Parathyroid adenoma (tissue), 2 donors: Measurements from ENCODE around the gene MBP.

ENCODE experiments used
- H2AFZ ChIP-seq: fragments of 300-600 bp; sonication (generic); one replicate; pipeline ENCODE4 v1.7.0; 2017; ENCODE audit warnings: antibody characterized with exemption, mild to moderate bottlenecking
- H3K27ac ChIP-seq: fragments of 300-600 bp; sonication (generic); one replicate; pipeline ENCODE4 v1.7.0; 2017
- H3K27me3 ChIP-seq: fragments of 300-600 bp; sonication (generic); one replicate; pipeline ENCODE4 v1.7.0; 2017; ENCODE audit warnings: low read length; ENCODE audit not compliant: control insufficient read depth, insufficient read depth
- H3K36me3 ChIP-seq: fragments of 300-600 bp; sonication (generic); one replicate; pipeline ENCODE4 v1.7.0; 2017; ENCODE audit warnings: low read length; ENCODE audit not compliant: control insufficient read depth, insufficient read depth
- H3K4me1 ChIP-seq: fragments of 300-600 bp; sonication (generic); one replicate; pipeline ENCODE4 v1.7.0; 2017; ENCODE audit warnings: control low read depth
- H3K4me2 ChIP-seq: fragments of 300-600 bp; sonication (generic); one replicate; pipeline ENCODE4 v1.7.0; 2017; ENCODE audit warnings: low read length
- H3K4me3 ChIP-seq: fragments of 300-600 bp; sonication (generic); one replicate; pipeline ENCODE4 v1.7.0; 2017; ENCODE audit warnings: low read depth, low read length
- H3K79me2 ChIP-seq: fragments of 300-600 bp; sonication (generic); one replicate; pipeline ENCODE4 v1.7.0; 2017; ENCODE audit warnings: control low read depth
- H3K9ac ChIP-seq: fragments of 300-600 bp; sonication (generic); one replicate; pipeline ENCODE4 v1.7.0; 2017; ENCODE audit warnings: mild to moderate bottlenecking
- H3K9me3 ChIP-seq: fragments of 300-600 bp; sonication (generic); one replicate; pipeline ENCODE4 v1.7.0; 2017; ENCODE audit warnings: low read length; ENCODE audit not compliant: control insufficient read depth
- TF ChIP-seq, protein P1 (sequence below): fragments of 300-600 bp; sonication (generic); IDR thresholded peaks from one replicate; pipeline ENCODE4 v1.7.0; 2017; ENCODE audit warnings: antibody characterized with exemption, mild to moderate bottlenecking
- donor health status: primary hyperparathyroidism.

MBP gene

DNA sequence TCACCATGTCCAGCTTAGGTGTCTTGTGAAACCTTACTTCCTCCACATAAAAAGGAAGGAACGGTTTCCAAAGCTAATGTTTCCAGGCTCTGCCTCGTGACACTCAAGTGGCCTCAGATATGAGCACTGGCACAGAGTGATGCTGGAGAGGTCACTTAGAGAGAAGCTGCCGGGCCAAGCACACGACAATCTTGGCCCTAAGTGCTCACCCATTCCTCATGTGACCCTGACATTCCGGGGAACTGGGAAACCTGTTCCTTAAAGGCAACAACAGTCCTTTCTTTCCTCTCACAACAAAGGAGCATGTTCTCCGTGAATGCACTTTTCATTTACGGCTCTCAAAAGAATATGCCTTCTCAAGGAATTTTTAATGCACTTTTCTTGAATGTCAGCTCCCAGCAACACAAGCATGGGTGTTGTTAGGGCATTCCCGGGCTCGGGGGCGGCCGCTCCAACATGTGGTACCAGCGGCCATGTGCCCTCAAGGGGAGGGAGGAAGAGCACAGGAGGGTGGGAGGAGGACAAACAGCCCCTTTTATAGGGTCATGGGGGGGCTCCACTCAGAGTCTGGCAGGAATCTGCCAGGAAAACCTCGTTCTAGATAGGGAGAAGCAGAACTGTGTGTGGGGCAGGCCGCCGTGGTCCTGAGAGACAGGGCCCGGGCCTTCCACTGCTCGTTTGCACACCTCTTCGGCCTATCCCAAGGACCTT, 118.6 kb downstream of the MBP start:
- Histone ChIP-seq H3K9me3 (no peaks in the 10 kb centered on the region), H3K9ac (no peak overlapping the region), H3K36me3 (no peaks in the 10 kb centered on the region), H3K4me2 (no peak overlapping the region), H3K79me2 (peaks cover 45% of the 10 kb centered on the region), H3K4me3 (no peak overlapping the region), H2AFZ (no peak overlapping the region), H3K27me3 (no peaks in the 10 kb centered on the region), H3K27ac (no peak overlapping the region), H3K4me1 (peaks cover 11% of the 10 kb centered on the region)
- TF ChIP-seq, protein P1, sequence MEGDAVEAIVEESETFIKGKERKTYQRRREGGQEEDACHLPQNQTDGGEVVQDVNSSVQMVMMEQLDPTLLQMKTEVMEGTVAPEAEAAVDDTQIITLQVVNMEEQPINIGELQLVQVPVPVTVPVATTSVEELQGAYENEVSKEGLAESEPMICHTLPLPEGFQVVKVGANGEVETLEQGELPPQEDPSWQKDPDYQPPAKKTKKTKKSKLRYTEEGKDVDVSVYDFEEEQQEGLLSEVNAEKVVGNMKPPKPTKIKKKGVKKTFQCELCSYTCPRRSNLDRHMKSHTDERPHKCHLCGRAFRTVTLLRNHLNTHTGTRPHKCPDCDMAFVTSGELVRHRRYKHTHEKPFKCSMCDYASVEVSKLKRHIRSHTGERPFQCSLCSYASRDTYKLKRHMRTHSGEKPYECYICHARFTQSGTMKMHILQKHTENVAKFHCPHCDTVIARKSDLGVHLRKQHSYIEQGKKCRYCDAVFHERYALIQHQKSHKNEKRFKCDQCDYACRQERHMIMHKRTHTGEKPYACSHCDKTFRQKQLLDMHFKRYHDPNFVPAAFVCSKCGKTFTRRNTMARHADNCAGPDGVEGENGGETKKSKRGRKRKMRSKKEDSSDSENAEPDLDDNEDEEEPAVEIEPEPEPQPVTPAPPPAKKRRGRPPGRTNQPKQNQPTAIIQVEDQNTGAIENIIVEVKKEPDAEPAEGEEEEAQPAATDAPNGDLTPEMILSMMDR, result no peak

GRCh38 chr18:77012806-77013541, 119.6 kb downstream of the MBP start:
- no peak overlapping the region for H3K4me3 ChIP-seq
- H3K9ac ChIP-seq, result no peak overlapping the region
- H2AFZ ChIP-seq, result no peak overlapping the region

GRCh38 chr18:77012120-77012519, 120.5 kb downstream of the MBP start:
- Histone ChIP-seq H3K4me3 (no peak overlapping the region), H2AFZ (no peak overlapping the region), H3K36me3 (no peaks in the 10 kb centered on the region), H3K4me2 (no peak overlapping the region), H3K9ac (no peak overlapping the region), H3K27me3 (no peaks in the 10 kb centered on the region), H3K4me1 (peaks cover 11% of the 10 kb centered on the region), H3K9me3 (no peaks in the 10 kb centered on the region), H3K27ac (no peak overlapping the region), H3K79me2 (peaks cover 45% of the 10 kb centered on the region)
- TF ChIP-seq, protein P1, result no peak

More at GRCh38 chr18:77012806-77013541, 119.6 kb downstream of the MBP start:
- peaks cover 11% of the 10 kb centered on the region for H3K4me1 ChIP-seq
- no peaks in the 10 kb centered on the region for H3K27me3 ChIP-seq
- TF ChIP-seq, protein P1, result no peak
- no peaks in the 10 kb centered on the region for H3K9me3 ChIP-seq
- H3K27ac ChIP-seq, result no peak overlapping the region
- H3K79me2 ChIP-seq, result peaks cover 45% of the 10 kb centered on the region
- H3K36me3 ChIP-seq, result no peaks in the 10 kb centered on the region
- H3K4me2 ChIP-seq, result no peak overlapping the region

DNA sequence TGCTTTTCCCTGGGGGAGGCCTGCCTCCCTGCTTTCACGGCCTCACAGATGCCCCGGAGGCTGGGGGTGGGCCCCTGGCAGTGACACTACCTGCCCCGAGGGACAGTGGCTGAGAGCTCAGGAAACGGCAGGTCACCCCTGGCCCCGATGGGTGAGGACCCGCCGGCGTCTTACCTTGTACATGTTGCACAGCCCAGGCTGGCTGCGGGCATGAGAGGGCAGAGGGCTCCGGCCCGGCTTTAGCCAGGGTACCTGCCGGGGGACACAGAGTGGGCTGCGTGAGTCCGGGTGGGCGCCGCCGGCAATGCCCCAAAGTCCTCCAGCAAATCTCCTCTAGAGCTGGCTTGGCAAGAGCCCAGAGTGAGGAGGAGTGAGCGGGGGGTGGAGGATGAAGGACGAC, 122.9 kb downstream of the MBP start:
- Histone ChIP-seq H2AFZ (no peak overlapping the region), H3K4me3 (no peak overlapping the region), H3K9ac (no peak overlapping the region), H3K4me1 (peaks cover 11% of the 10 kb centered on the region), H3K79me2 (peaks cover 41% of the 10 kb centered on the region), H3K36me3 (no peaks in the 10 kb centered on the region), H3K27me3 (no peaks in the 10 kb centered on the region), H3K27ac (no peak overlapping the region), H3K9me3 (no peaks in the 10 kb centered on the region), H3K4me2 (no peak overlapping the region)
- TF ChIP-seq, protein P1, result no peak
